AG04450 (cell line): ENCODE data around the gene CHRNG. TPM values are rescaled to one million over a fixed set of nuclear protein-coding genes. Genes with fewer than 3 reads are reported as not detected.

Experiments used
- CTCF ChIA-PET: fragments of 300-600, 350-600 bp; formaldehyde crosslinking; extraction: SDS; loops from one replicate; lab custom pipeline; 2022; ENCODE audit warnings: antibody characterized with exemption, inconsistent platforms; lab: Charles Lee
- POLR2A ChIA-PET: fragments of 350-600 bp; formaldehyde crosslinking; extraction: SDS; loops from one replicate; lab custom pipeline; 2021; ENCODE audit warnings: antibody characterized with exemption, inconsistent platforms; lab: Yijun Ruan, JAX
- DNase-seq: peaks from one replicate; pipeline ENCODE4 v3.0.0-alpha.2; 2011; ENCODE audit warnings: low read depth, low spot score
- H3K27ac ChIP-seq: one replicate; pipeline ENCODE4 v1.5.1; 2012; ENCODE audit warnings: low read depth, low read length, control low read depth
- H3K27me3 ChIP-seq: one replicate; pipeline ENCODE4 v1.6.0; 2012; ENCODE audit warnings: low read length; ENCODE audit not compliant: control insufficient read depth, insufficient read depth
- H3K4me3 ChIP-seq: 2 replicates; pipeline ENCODE4 v1.5.1; 2011; ENCODE audit warnings: mild to moderate bottlenecking, low read depth, low read length, control low read depth
- H3K9me3 ChIP-seq: 2 replicates; pipeline ENCODE4 v1.5.1; 2012; ENCODE audit warnings: low read length; ENCODE audit not compliant: control insufficient read depth, insufficient read depth
- polyA plus RNA-seq: library from polyadenylated mRNA; depleted of rRNA; stranded (reverse); fragments of >200 nt; gene quantifications from 2 replicates; pipeline ENCODE4 v1.2.3, GENCODE V29; 2011
- TF ChIP-seq, protein P1 (sequence below): IDR thresholded peaks from 2 replicates; pipeline ENCODE4 v1.5.1; 2011; ENCODE audit warnings: low read depth, low read length, control low read depth, inconsistent platforms

The CHRNG gene
- polyA plus RNA-seq, 1 experiment: not detected

DNA sequence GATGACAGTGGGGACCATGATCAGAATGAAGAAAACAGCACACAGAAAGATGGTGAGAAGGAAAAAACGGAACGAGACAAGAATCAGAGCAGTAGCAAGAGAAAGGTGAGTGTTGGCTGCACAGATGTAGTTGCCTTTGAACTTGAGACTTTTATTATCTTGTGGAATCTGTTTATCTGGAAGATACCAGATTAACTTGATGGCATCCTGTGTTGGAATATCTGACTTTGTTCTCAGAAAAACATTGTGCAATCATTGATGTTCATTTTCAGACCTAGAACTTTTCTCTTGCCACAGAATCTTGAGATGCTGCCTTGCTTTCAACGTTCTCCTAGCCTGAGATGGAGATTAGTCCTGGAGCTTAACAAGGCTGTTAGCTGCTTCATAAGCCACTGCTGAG, 16.9 kb downstream of the CHRNG start:
- POLR2A ChIA-PET: no interaction called here
- TF ChIP-seq, protein P1, sequence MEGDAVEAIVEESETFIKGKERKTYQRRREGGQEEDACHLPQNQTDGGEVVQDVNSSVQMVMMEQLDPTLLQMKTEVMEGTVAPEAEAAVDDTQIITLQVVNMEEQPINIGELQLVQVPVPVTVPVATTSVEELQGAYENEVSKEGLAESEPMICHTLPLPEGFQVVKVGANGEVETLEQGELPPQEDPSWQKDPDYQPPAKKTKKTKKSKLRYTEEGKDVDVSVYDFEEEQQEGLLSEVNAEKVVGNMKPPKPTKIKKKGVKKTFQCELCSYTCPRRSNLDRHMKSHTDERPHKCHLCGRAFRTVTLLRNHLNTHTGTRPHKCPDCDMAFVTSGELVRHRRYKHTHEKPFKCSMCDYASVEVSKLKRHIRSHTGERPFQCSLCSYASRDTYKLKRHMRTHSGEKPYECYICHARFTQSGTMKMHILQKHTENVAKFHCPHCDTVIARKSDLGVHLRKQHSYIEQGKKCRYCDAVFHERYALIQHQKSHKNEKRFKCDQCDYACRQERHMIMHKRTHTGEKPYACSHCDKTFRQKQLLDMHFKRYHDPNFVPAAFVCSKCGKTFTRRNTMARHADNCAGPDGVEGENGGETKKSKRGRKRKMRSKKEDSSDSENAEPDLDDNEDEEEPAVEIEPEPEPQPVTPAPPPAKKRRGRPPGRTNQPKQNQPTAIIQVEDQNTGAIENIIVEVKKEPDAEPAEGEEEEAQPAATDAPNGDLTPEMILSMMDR: no peak
- CTCF ChIA-PET: no interaction called here
- Histone ChIP-seq H3K9me3 (no peaks in the 10 kb centered on the region), H3K4me3 (no peak overlapping the region), H3K27ac (no peak overlapping the region), H3K27me3 (no peaks in the 10 kb centered on the region)
- no peak for DNase-seq

DNA sequence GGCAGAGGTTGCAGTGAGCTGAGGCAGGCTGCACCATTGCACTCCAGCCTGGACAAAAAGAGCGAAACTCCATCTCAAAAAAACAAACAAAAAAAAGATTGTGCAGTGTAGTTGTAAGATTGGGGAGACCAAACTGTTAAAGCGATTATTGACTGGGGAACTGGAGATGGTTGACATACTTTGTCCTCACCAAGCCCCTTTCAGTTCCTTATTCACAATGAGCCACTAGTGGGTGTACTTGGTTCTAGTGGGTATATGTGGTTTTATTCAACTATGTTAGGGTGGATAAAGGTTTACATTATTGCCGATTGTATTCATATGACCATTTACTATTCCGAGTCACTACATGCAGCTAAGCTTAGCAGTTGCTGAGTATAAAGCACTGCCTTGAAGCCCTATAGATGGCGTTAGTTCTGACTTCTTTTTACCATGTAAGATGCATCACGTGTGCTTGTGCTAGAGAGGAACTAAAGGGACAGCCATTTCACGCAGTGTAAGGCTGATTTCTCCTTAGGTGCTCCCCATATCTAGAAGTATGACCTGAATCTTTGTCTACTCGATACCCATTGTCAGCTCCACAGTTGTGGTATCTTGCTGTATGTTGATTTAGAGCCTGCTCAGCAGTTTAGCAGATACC, 23.1 kb downstream of the CHRNG start:
- ChIA-PET CTCF (no interaction called here), POLR2A (no interaction called here)
- no peak overlapping the region for H3K27ac ChIP-seq
- no peak overlapping the region for H3K4me3 ChIP-seq
- DNase-seq: no peak
- TF ChIP-seq, protein P1: no peak
- no peaks in the 10 kb centered on the region for H3K27me3 ChIP-seq
- H3K9me3 ChIP-seq: no peaks in the 10 kb centered on the region

DNA sequence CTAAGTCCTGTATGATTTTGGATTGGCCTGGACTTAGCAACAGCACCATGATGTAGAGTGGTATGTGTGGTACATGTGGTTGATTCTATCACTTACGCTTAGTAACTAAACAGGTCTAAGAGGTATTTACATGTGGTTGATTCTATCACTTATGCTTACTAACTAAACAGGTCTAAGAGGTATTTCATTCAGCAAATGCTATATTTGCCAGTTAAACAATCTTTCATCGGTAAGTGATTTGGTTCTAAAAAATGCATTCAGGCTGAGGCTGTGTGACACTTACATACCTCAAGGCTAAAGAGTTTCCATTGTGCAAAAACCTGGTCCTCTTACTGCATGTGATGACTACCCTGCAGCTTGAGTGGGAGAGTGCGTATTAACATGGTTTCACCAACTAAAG, 24.1 kb downstream of the CHRNG start:
- POLR2A ChIA-PET: no interaction called here
- CTCF ChIA-PET: no interaction called here
- Histone ChIP-seq H3K27me3 (no peaks in the 10 kb centered on the region), H3K27ac (no peak overlapping the region), H3K9me3 (no peaks in the 10 kb centered on the region), H3K4me3 (no peak overlapping the region)
- TF ChIP-seq, protein P1: no peak
- no peak for DNase-seq

DNA sequence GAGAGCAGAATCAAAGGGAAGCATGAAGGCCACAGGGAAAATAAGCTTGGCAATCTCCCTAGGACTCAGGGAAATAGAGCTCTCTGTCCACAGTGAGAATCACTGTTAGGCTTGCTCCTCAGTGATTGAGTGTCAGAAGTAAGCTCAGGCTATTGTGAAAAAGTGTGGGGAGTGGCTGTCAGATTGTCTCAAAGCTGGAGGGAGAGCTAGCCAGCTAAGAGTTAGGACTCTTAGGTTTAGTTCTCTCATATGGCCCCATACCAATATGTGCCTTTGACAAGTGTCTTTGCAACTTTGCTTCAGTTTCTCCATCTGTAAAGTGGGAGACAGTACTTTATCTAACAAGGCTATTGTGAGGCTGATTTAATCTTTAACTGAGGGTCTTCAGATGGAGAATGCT, 28.2 kb downstream of the CHRNG start:
- POLR2A ChIA-PET: interaction anchor here (1.3 kb wide), 1 partner anchor 17 kb away, joined by 5 read pairs; the partner anchor contains the start of genes EIF4E2 and TIGD1
- H3K4me3 ChIP-seq: no peak overlapping the region

DNA sequence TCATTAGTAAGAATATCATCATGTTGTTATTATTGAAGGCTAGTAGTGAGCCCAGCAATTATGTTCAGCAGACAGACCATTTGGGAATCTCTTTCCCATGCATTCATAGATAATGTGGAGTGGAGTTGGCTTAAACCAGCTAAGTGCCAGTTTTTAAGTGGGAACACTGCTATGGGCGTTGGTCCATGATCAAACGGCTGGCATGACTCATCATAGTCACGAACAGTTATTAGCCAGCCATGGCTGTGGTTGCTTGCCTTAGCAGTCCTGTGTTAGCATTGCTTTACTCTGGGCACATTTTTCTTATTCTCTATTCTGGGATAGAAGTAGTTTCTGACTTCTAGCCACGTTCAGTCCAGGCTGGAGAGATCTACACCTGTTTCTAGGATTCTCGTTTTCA, 28.7 kb downstream of the CHRNG start:
- H3K9me3 ChIP-seq: no peaks in the 10 kb centered on the region
- ChIA-PET CTCF (no interaction called here), POLR2A (interaction anchor here (1.3 kb wide), 1 partner anchor 18 kb away, joined by 5 read pairs; the partner anchor contains the start of genes EIF4E2 and TIGD1)
- TF ChIP-seq, protein P1: no peak
- no peak for DNase-seq
- H3K4me3 ChIP-seq: no peak overlapping the region
- H3K27me3 ChIP-seq: no peaks in the 10 kb centered on the region
- no peak overlapping the region for H3K27ac ChIP-seq

More for the DNA sequence above, 28.2 kb downstream of the CHRNG start:
- DNase-seq: no peak
- Histone ChIP-seq H3K9me3 (no peaks in the 10 kb centered on the region), H3K27me3 (no peaks in the 10 kb centered on the region), H3K27ac (no peak overlapping the region)
- CTCF ChIA-PET: no interaction called here
- TF ChIP-seq, protein P1: no peak
